Measurements from ENCODE around the gene ATF3. TPM values are rescaled to one million over a fixed set of nuclear protein-coding genes. Genes with fewer than 3 reads are reported as not detected.

ATF3 gene
- polyA plus RNA-seq, 1 donor from 2014 or later = 7.2 TPM

GRCh38 chr1:212633161-212633560 is 24.6 kb downstream of the ATF3 start:
- TF ChIP-seq SMC3 (conservative IDR thresholded peaks at IDR 0.05; ENCODE audit: poor library complexity) (no peak), MXI1 (conservative IDR thresholded peaks at IDR 0.05; ENCODE audit: poor library complexity, severe bottlenecking) (no peak), CTCF (IDR thresholded peaks at IDR 0.05; ENCODE audit: poor library complexity, severe bottlenecking) (no peak), RAD21 (conservative IDR thresholded peaks at IDR 0.05) (no peak), REST (IDR thresholded peaks at IDR 0.05; ENCODE audit: borderline replicate concordance) (no peak), POLR2AphosphoS5 (IDR thresholded peaks at IDR 0.05) (no peak), TAF1 (IDR thresholded peaks at IDR 0.05; ENCODE audit: low read depth) (no peak), EZH2 (IDR thresholded peaks at IDR 0.05; ENCODE audit: borderline replicate concordance, insufficient read depth, low read length, poor library complexity, severe bottlenecking) (no peak), EP300 (conservative IDR thresholded peaks at IDR 0.05; ENCODE audit: poor library complexity, severe bottlenecking) (no peak)
- Histone ChIP-seq H3K27me3 (ENCODE audit: insufficient read depth, low read depth, low read length) (no peaks in the 10 kb centered on the region), H3F3A (ENCODE audit: insufficient read depth, low read length, poor library complexity, severe bottlenecking) (no peaks in the 10 kb centered on the region)

GRCh38 chr1:212634252-212634651 is 25.7 kb downstream of the ATF3 start:
- no peak overlapping the region for H3K4me3 ChIP-seq (ENCODE audit: low read length)
- TF ChIP-seq RAD21 (conservative IDR thresholded peaks at IDR 0.05) = no peak
- TF ChIP-seq EP300 (conservative IDR thresholded peaks at IDR 0.05; ENCODE audit: poor library complexity, severe bottlenecking) = no peak
- TF ChIP-seq TAF1 (IDR thresholded peaks at IDR 0.05; ENCODE audit: low read depth) = no peak
- no peak for TF ChIP-seq EZH2 (IDR thresholded peaks at IDR 0.05; ENCODE audit: borderline replicate concordance, insufficient read depth, low read length, poor library complexity, severe bottlenecking)
- no peak for TF ChIP-seq SMC3 (conservative IDR thresholded peaks at IDR 0.05; ENCODE audit: poor library complexity)
- no peak for TF ChIP-seq MXI1 (conservative IDR thresholded peaks at IDR 0.05; ENCODE audit: poor library complexity, severe bottlenecking)
- TF ChIP-seq CTCF (IDR thresholded peaks at IDR 0.05; ENCODE audit: poor library complexity, severe bottlenecking) = no peak
- TF ChIP-seq POLR2AphosphoS5 (IDR thresholded peaks at IDR 0.05) = no peak
- no peak for TF ChIP-seq REST (IDR thresholded peaks at IDR 0.05; ENCODE audit: borderline replicate concordance)
- no peaks in the 10 kb centered on the region for H3K9me2 ChIP-seq (ENCODE audit: insufficient read depth, low read length)
- H3K4me2 ChIP-seq (ENCODE audit: low read length) = no peak overlapping the region
- no peaks in the 10 kb centered on the region for H4K20me1 ChIP-seq (ENCODE audit: insufficient read depth)
- no peaks in the 10 kb centered on the region for H3K9me3 ChIP-seq (ENCODE audit: low read length)
- H3K36me3 ChIP-seq (ENCODE audit: insufficient read depth, low read length) = no peaks in the 10 kb centered on the region
- no peak overlapping the region for H2AFZ ChIP-seq (ENCODE audit: low read depth, low read length)
- no peak overlapping the region for H3K9ac ChIP-seq (ENCODE audit: low read length)
- H3K79me2 ChIP-seq (replicated peaks; ENCODE audit: insufficient read depth, low read length) = no peaks in the 10 kb centered on the region
- no peaks in the 10 kb centered on the region for H3F3A ChIP-seq (ENCODE audit: insufficient read depth, low read length, poor library complexity, severe bottlenecking)
- H3K27me3 ChIP-seq (ENCODE audit: insufficient read depth, low read depth, low read length) = no peaks in the 10 kb centered on the region
- H3K27ac ChIP-seq (ENCODE audit: low read length) = no peak overlapping the region

More at GRCh38 chr1:212633161-212633560, 24.6 kb downstream of the ATF3 start:
- Histone ChIP-seq H3K27ac (ENCODE audit: low read length) (no peak overlapping the region), H3K9me2 (ENCODE audit: insufficient read depth, low read length) (no peaks in the 10 kb centered on the region), H3K9me3 (ENCODE audit: low read length) (no peaks in the 10 kb centered on the region), H3K79me2 (replicated peaks; ENCODE audit: insufficient read depth, low read length) (no peaks in the 10 kb centered on the region), H3K9ac (ENCODE audit: low read length) (no peak overlapping the region), H2AFZ (ENCODE audit: low read depth, low read length) (no peak overlapping the region), H3K36me3 (ENCODE audit: insufficient read depth, low read length) (no peaks in the 10 kb centered on the region), H3K4me2 (ENCODE audit: low read length) (no peak overlapping the region), H4K20me1 (ENCODE audit: insufficient read depth) (no peaks in the 10 kb centered on the region), H3K4me3 (ENCODE audit: low read length) (no peak overlapping the region)
